Gastrocnemius medialis (tissue), 4 donors: Measurements from ENCODE around the gene TTC21B.

Experiments
- CTCF ChIP-seq, 5 experiments: fragments of 450-650 bp in 3 of 5; fragments of 200-600 bp in 2 of 5; sonication (generic) in 2 of 5; IDR thresholded peaks in 4 of 5; conservative IDR thresholded peaks in 1 of 5; 1 replicate in 4 of 5; 2 replicates in 1 of 5; pipeline ENCODE4 v1.5.1; 2016 to 2019; ENCODE audit warnings: antibody characterized with exemption in 5 of 5, mild to moderate bottlenecking in 3 of 5, moderate library complexity in 3 of 5
- POLR2A ChIP-seq, 2 donors: fragments of 450-650 bp; IDR thresholded peaks; one replicate each; pipeline ENCODE4 v1.6.1; 2017; ENCODE audit warnings: antibody characterized with exemption in 2 of 2, mild to moderate bottlenecking in 2 of 2, moderate library complexity in 2 of 2

- TF ChIP-seq CTCF (IDR thresholded peaks at IDR 0.05 in 4 of 5, conservative IDR thresholded peaks at IDR 0.05 in 1 of 5) (no peak), POLR2A (IDR thresholded peaks at IDR 0.05) (no peak)
These were observed 50.6 kb downstream of the TTC21B start for GRCh38 chr2:165902934-165903333.
